HCT116 (cell line): ENCODE data around the gene IPO11.
"Not testable (repeated sequence)": the region's sequence is repeated elsewhere in the genome, so short reads cannot be mapped to it uniquely, and the experiment has no call there.

Source experiments
- FOSL1 ChIP-seq: IDR thresholded peaks from 2 replicates; pipeline ENCODE4 v1.6.1; 2012; ENCODE audit warnings: low read depth
- POLR2AphosphoS5 ChIP-seq: IDR thresholded peaks from 2 replicates; pipeline ENCODE4 v1.6.1; 2011; ENCODE audit warnings: mild to moderate bottlenecking, low read depth, low read length, moderate library complexity
- TF ChIP-seq, protein P1 (sequence below), 3 experiments: fragments of 200-600 bp in 1 of 3; sonication (generic) in 1 of 3; IDR thresholded peaks in 2 of 3; conservative IDR thresholded peaks in 1 of 3; 2 replicates each; pipeline ENCODE4 v1.5.1; 2012 to 2017; ENCODE audit warnings: low read depth in 2 of 3, low read length in 2 of 3, antibody characterized with exemption in 1 of 3, borderline replicate concordance in 1 of 3, control low read depth in 1 of 3, mild to moderate bottlenecking in 1 of 3, mixed read lengths in 1 of 3, mixed run types in 1 of 3, moderate library complexity in 1 of 3; ENCODE audit not compliant: insufficient read depth in 1 of 3

- TF ChIP-seq, protein P1, sequence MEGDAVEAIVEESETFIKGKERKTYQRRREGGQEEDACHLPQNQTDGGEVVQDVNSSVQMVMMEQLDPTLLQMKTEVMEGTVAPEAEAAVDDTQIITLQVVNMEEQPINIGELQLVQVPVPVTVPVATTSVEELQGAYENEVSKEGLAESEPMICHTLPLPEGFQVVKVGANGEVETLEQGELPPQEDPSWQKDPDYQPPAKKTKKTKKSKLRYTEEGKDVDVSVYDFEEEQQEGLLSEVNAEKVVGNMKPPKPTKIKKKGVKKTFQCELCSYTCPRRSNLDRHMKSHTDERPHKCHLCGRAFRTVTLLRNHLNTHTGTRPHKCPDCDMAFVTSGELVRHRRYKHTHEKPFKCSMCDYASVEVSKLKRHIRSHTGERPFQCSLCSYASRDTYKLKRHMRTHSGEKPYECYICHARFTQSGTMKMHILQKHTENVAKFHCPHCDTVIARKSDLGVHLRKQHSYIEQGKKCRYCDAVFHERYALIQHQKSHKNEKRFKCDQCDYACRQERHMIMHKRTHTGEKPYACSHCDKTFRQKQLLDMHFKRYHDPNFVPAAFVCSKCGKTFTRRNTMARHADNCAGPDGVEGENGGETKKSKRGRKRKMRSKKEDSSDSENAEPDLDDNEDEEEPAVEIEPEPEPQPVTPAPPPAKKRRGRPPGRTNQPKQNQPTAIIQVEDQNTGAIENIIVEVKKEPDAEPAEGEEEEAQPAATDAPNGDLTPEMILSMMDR (IDR thresholded peaks at IDR 0.05 in 2 of 3, conservative IDR thresholded peaks at IDR 0.05 in 1 of 3; ENCODE audit: borderline replicate concordance in 1 of 3, insufficient read depth in 1 of 3, low read depth in 2 of 3, low read length in 2 of 3), result not testable (repeated sequence)
- not testable (repeated sequence) for TF ChIP-seq POLR2AphosphoS5, FOSL1
These were observed 211.9 kb downstream of the IPO11 start for GRCh38 chr5:62624436-62624835.
